Tibial artery (tissue), 4 donors: ENCODE measurements around the gene TTC34.
A peak's percentile ranks its signal among the peaks of the same experiment; 100 is the strongest.

Experiments used
- DNase-seq, 2 donors: peaks; one replicate each; pipeline ENCODE4 v3.0.0-alpha.2; 2019
- H3K27ac ChIP-seq, 2 donors: fragments of 200-600 bp; sonication (generic) in 1 of 2; 1 replicate in 1 of 2; 2 replicates in 1 of 2; pipeline ENCODE4 v1.5.1; 2018 to 2019; ENCODE audit warnings: mild to moderate bottlenecking in 1 of 2
- H3K27me3 ChIP-seq, 2 donors: fragments of 200-600 bp; sonication (generic) in 1 of 2; one replicate each; pipeline versions ENCODE4 v1.5.1 to v1.6.0; 2016 to 2019
- H3K36me3 ChIP-seq, 3 donors: fragments of 200-600 bp; sonication (generic) in 2 of 3; one replicate each; pipeline ENCODE4 v1.5.1; 2016 to 2019; ENCODE audit warnings: mild to moderate bottlenecking in 2 of 3
- H3K4me1 ChIP-seq, 4 donors: fragments of 200-600 bp; sonication (generic) in 2 of 4; 1 replicate in 3 of 4; 2 replicates in 1 of 4; pipeline ENCODE4 v1.5.1; 2016 to 2019
- H3K4me3 ChIP-seq, 2 donors: fragments of 200-600 bp; sonication (generic) in 1 of 2; 1 replicate in 1 of 2; 2 replicates in 1 of 2; pipeline ENCODE4 v1.5.1; 2018 to 2019; ENCODE audit warnings: mild to moderate bottlenecking in 2 of 2
- H3K9me3 ChIP-seq, 3 donors: fragments of 200-600 bp; sonication (generic) in 1 of 3; one replicate each; pipeline ENCODE4 v1.5.1; 2016 to 2019
- CTCF ChIP-seq, 2 experiments: fragments of 200-600 bp in 1 of 2; fragments of 450-650 bp in 1 of 2; IDR thresholded peaks; one replicate each; pipeline ENCODE4 v1.5.1; 2017 to 2019; ENCODE audit warnings: antibody characterized with exemption in 2 of 2, mild to moderate bottlenecking in 1 of 2, moderate library complexity in 1 of 2
- intact Hi-C: fragments of 100-400 bp; cut with DNase I; formaldehyde crosslinking; loops from one replicate; pipeline ENCODE4 v1.15.0; 2023; ENCODE audit warnings: low total_unique reads

TTC34 gene

GRCh38 chr1:2645143-2645542, 156.3 kb downstream of the TTC34 start:
- H3K9me3 ChIP-seq, result peaks cover 4 to 28% (median 22%) of the 10 kb centered on the region in 3 donors
- intact Hi-C loops, result no loop called here
- no peak overlapping the region for H3K27ac ChIP-seq
- no peaks in the 10 kb centered on the region for H3K27me3 ChIP-seq
- no peaks in the 10 kb centered on the region for H3K36me3 ChIP-seq
- H3K4me3 ChIP-seq, result no peak overlapping the region
- TF ChIP-seq CTCF (IDR thresholded peaks at IDR 0.05), result no peak
- peaks cover 0 to 32% (median 18%) of the 10 kb centered on the region in 4 donors for H3K4me1 ChIP-seq
- DNase-seq, result peak in 1 of 2 donors; percentile 32

GRCh38 chr1:2644591-2645101, 156.8 kb downstream of the TTC34 start:
- TF ChIP-seq CTCF (IDR thresholded peaks at IDR 0.05), result no peak
- Histone ChIP-seq H3K9me3 (peaks cover 4 to 28% (median 22%) of the 10 kb centered on the region in 3 donors), H3K27me3 (peaks cover 0 to 2% of the 10 kb centered on the region in 2 donors), H3K4me1 (peaks cover 0 to 33% (median 18%) of the 10 kb centered on the region in 4 donors), H3K4me3 (no peak overlapping the region), H3K27ac (no peak overlapping the region), H3K36me3 (no peaks in the 10 kb centered on the region)
- peak in 1 of 2 donors; percentile 51 for DNase-seq
- intact Hi-C loops, result no loop called here

GRCh38 chr1:2644171-2644570, 157.3 kb downstream of the TTC34 start:
- Histone ChIP-seq H3K27ac (no peak overlapping the region), H3K4me3 (no peak overlapping the region), H3K36me3 (no peaks in the 10 kb centered on the region), H3K27me3 (peaks cover 0 to 7% of the 10 kb centered on the region in 2 donors), H3K4me1 (peaks cover 0 to 33% (median 18%) of the 10 kb centered on the region in 4 donors), H3K9me3 (peaks cover 4 to 28% (median 17%) of the 10 kb centered on the region in 3 donors)
- intact Hi-C loops, result no loop called here
- TF ChIP-seq CTCF (IDR thresholded peaks at IDR 0.05), result no peak
- peak in 1 of 2 donors; percentile 63 for DNase-seq

- peaks cover 4 to 27% (median 13%) of the 10 kb centered on the region in 3 donors for H3K9me3 ChIP-seq
- H3K27me3 ChIP-seq, result peaks cover 0 to 13% of the 10 kb centered on the region in 2 donors
- DNase-seq, result peak in 1 of 2 donors; percentile 53
- H3K36me3 ChIP-seq, result no peaks in the 10 kb centered on the region
- no peak for TF ChIP-seq CTCF (IDR thresholded peaks at IDR 0.05)
- peak overlapping the region in 1 of 2 donors; percentile 75 for H3K27ac ChIP-seq
- peak overlapping the region; percentile 73 to 88 for H3K4me3 ChIP-seq
- intact Hi-C loops, result loop anchor here (2.0 kb wide), 1 partner anchor 57 kb away; the partner anchor contains the start of gene PRXL2B
- peaks cover 0 to 33% (median 18%) of the 10 kb centered on the region in 4 donors for H3K4me1 ChIP-seq
Observed at GRCh38 chr1:2643414-2644077, 157.9 kb downstream of the TTC34 start.

GRCh38 chr1:2642560-2643413, 158.7 kb downstream of the TTC34 start:
- DNase-seq, result peak; percentile 86 to 93
- Histone ChIP-seq H3K9me3 (peaks cover 4 to 21% (median 10%) of the 10 kb centered on the region in 3 donors), H3K27me3 (peaks cover 0 to 16% of the 10 kb centered on the region in 2 donors), H3K27ac (peak overlapping the region; percentile 75 to 77), H3K36me3 (no peaks in the 10 kb centered on the region), H3K4me1 (peaks cover 0 to 33% (median 18%) of the 10 kb centered on the region in 4 donors), H3K4me3 (peak overlapping the region; percentile 73 to 88)
- TF ChIP-seq CTCF (IDR thresholded peaks at IDR 0.05), result no peak
- intact Hi-C loops, result loop anchor here (2.0 kb wide), 1 partner anchor 56 kb away; the partner anchor contains the start of gene PRXL2B
